Left ventricle myocardium inferior (tissue), 1 donor: ENCODE results near the gene ANKRD44. TPM values are rescaled to one million over a fixed set of nuclear protein-coding genes. Genes with fewer than 3 reads are reported as not detected.

ENCODE experiments used
- DNase-seq: peaks from one replicate; pipeline ENCODE4 v3.0.0-alpha.2; 2020
- H3K27ac ChIP-seq: fragments of 200-600 bp; replicated peaks from 2 replicates; pipeline ENCODE4 v1.8.0; 2021
- H3K27me3 ChIP-seq: fragments of 200-600 bp; 2 replicates; pipeline ENCODE4 v1.8.0; 2021; ENCODE audit warnings: low read depth
- H3K36me3 ChIP-seq: fragments of 200-600 bp; 2 replicates; pipeline ENCODE4 v1.8.0; 2021
- H3K4me1 ChIP-seq: fragments of 200-600 bp; 2 replicates; pipeline ENCODE4 v1.8.0; 2021
- H3K4me3 ChIP-seq: fragments of 200-600 bp; 2 replicates; pipeline ENCODE4 v1.8.0; 2021; ENCODE audit warnings: mild to moderate bottlenecking, moderate library complexity
- H3K9me3 ChIP-seq: fragments of 200-600 bp; replicated peaks from 2 replicates; pipeline ENCODE4 v1.8.0; 2021
- intact Hi-C: fragments of 100-400 bp; cut with micrococcal nuclease; formaldehyde crosslinking; loops from one replicate; pipeline ENCODE4 v1.11.0; 2022
- total RNA-seq: library from RNA; stranded (reverse); fragmentation: NEBNext Ultra II Directional; extraction: Animal tissue kit (Norgen Biotek cat#: 25700); gene quantifications from one replicate; pipeline ENCODE4 v1.2.1, GENCODE V29; 2021
- TF ChIP-seq, protein P1 (sequence below): fragments of 200-600 bp; IDR thresholded peaks from 2 replicates; pipeline ENCODE4 v1.8.0; 2021; ENCODE audit warnings: antibody characterized with exemption, mild to moderate bottlenecking, borderline replicate concordance
- donor health status: DM: no; HTN: yes; CAD: no; lungs with severe emphysema.

The ANKRD44 gene
- total RNA-seq, 1 donor from 2014 or later, result 7.1 TPM

DNA sequence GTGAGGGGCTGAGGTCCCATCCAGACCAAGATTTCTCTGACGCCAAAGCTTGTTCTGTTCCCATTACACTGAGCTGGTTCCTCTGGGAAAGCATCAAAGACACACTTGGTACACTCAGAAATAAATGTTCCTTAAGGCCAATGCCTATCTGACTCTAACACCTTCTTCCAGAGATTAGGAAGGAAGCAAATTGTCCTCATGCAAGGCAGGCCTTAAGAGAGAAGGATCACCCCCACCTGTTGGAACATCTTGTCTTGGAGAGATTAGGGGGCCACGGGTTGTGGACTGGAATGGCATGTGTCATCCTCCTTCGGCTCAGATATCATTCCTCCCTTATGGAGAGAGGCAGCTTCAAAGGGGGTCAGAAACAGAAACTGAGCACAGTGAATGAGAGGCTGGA, 100.2 kb downstream of the ANKRD44 start:
- intact Hi-C loops, result no loop called here
- Histone ChIP-seq H3K4me1 (peaks cover 41% of the 10 kb centered on the region), H3K4me3 (no peak overlapping the region), H3K36me3 (no peaks in the 10 kb centered on the region), H3K27ac (no peak overlapping the region), H3K9me3 (no peaks in the 10 kb centered on the region), H3K27me3 (no peaks in the 10 kb centered on the region)
- TF ChIP-seq, protein P1, sequence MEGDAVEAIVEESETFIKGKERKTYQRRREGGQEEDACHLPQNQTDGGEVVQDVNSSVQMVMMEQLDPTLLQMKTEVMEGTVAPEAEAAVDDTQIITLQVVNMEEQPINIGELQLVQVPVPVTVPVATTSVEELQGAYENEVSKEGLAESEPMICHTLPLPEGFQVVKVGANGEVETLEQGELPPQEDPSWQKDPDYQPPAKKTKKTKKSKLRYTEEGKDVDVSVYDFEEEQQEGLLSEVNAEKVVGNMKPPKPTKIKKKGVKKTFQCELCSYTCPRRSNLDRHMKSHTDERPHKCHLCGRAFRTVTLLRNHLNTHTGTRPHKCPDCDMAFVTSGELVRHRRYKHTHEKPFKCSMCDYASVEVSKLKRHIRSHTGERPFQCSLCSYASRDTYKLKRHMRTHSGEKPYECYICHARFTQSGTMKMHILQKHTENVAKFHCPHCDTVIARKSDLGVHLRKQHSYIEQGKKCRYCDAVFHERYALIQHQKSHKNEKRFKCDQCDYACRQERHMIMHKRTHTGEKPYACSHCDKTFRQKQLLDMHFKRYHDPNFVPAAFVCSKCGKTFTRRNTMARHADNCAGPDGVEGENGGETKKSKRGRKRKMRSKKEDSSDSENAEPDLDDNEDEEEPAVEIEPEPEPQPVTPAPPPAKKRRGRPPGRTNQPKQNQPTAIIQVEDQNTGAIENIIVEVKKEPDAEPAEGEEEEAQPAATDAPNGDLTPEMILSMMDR, result no peak
- DNase-seq, result no peak

DNA sequence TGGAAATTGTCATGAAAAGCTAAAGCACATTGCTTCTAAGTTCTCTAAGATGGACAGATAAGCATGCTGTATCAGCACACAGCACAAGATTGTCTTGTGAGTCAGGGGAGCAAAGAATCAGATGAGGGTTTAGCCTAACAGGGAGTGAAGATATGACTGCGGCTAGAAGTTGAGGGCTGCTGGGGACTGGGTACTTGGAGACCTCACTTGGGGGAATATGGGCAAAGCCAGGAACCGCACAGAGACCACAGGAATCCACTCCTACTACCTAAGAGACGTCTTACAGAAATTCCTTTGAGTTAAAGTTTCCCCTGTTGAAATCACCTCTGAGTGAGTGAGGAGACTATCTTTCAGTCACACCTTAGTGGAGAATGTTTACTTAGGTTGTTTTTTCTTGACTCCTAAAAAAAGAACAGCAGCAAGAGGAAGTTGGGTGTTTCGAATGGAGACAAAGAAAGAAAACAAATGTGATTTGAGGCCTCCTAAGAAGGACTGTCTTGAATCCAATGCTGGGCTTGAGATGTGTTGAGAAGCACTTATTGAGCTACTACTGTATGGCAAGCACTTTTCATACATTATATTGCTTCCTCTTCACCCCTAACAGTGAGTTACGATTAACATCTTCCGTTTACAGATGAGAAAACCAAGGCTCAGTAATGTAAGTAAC, 100.7 kb downstream of the ANKRD44 start:
- H3K27me3 ChIP-seq, result no peaks in the 10 kb centered on the region
- no peaks in the 10 kb centered on the region for H3K36me3 ChIP-seq
- no peaks in the 10 kb centered on the region for H3K9me3 ChIP-seq
- no peak overlapping the region for H3K27ac ChIP-seq
- TF ChIP-seq, protein P1, result no peak
- peaks cover 43% of the 10 kb centered on the region for H3K4me1 ChIP-seq
- DNase-seq, result no peak
- H3K4me3 ChIP-seq, result no peak overlapping the region
- intact Hi-C loops, result no loop called here

DNA sequence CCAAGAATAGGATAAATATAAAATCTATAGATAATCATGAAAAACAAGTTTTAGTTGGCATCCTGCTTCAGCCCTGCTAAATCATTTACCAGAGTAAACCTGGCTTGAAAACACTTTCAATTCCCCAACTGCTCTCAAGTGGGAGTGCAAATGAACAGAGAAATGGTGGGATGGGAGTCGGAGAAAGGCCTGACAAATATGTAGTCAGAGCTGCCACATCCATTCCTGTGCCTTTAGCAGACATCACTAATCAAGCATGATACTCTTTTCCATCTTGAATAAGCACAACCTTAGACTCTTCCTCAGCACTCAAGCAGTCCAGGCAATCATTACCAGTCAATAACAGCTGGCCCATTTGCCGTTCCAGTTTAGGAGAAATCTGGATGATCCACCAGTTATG, 101.3 kb downstream of the ANKRD44 start:
- no peaks in the 10 kb centered on the region for H3K9me3 ChIP-seq
- no peaks in the 10 kb centered on the region for H3K36me3 ChIP-seq
- no peak for DNase-seq
- H3K27ac ChIP-seq, result no peak overlapping the region
- peaks cover 46% of the 10 kb centered on the region for H3K4me1 ChIP-seq
- TF ChIP-seq, protein P1, result no peak
- no peak overlapping the region for H3K4me3 ChIP-seq
- intact Hi-C loops, result no loop called here
- no peaks in the 10 kb centered on the region for H3K27me3 ChIP-seq

DNA sequence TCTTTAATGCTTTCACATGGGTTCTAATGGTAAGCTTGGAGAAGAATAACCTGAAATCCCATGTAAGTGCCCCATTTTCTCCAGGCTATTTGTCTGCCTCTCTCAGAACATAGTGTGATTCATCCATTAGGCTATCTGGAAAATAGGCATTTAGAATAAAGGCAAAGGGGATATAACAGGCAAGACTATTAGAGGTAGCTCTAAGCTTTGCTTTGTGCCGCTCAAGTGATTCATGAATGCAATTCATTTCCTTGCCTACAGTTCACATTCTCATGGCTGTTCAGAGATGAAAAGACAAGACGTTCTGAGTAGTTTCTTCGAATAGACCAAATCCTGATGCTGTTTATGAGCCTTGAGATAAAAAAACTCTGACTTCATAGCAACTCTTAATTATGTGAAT, 101.7 kb downstream of the ANKRD44 start:
- no peak for DNase-seq
- Histone ChIP-seq H3K36me3 (no peaks in the 10 kb centered on the region), H3K27me3 (no peaks in the 10 kb centered on the region), H3K4me1 (peaks cover 46% of the 10 kb centered on the region), H3K4me3 (no peak overlapping the region), H3K27ac (no peak overlapping the region), H3K9me3 (no peaks in the 10 kb centered on the region)
- intact Hi-C loops, result no loop called here
- TF ChIP-seq, protein P1, result no peak

DNA sequence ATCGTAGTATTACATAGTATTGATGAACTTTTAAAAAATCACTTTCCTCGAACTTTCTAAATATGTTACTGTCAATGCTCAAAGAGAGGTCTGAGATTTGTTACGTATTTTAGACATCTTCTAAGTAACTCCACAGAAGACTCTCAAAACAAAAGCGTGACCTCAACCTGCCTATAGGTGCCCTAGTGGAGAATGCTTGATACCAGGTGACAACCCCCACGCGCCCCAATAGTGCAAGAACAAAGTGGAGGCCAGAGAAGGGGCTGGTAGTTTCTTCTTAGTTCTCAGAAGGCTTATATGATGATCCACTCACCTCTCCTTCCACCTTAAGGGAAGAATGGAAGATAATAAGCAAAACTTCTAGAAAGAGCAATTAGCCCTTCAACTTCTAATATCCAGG, 102.6 kb downstream of the ANKRD44 start:
- Histone ChIP-seq H3K36me3 (no peaks in the 10 kb centered on the region), H3K27me3 (no peaks in the 10 kb centered on the region), H3K27ac (no peak overlapping the region), H3K4me3 (no peak overlapping the region), H3K9me3 (no peaks in the 10 kb centered on the region), H3K4me1 (peaks cover 39% of the 10 kb centered on the region)
- intact Hi-C loops, result no loop called here
- DNase-seq, result no peak
- TF ChIP-seq, protein P1, result no peak
